Skeletal muscle satellite cell (primary cell): Measurements from ENCODE around the gene PGM2.
A peak's percentile ranks its signal among the peaks of the same experiment; 100 is the strongest.

Experiments
- H3K27me3 ChIP-seq: 2 replicates; pipeline ENCODE4 v1.7.0; 2013; ENCODE audit warnings: low read length; ENCODE audit not compliant: control insufficient read depth, insufficient read depth
- H3K36me3 ChIP-seq: 2 replicates; pipeline ENCODE4 v1.7.0; 2013; ENCODE audit warnings: mild to moderate bottlenecking, control low read depth, low read length; ENCODE audit not compliant: insufficient read depth
- H3K4me1 ChIP-seq: 2 replicates; pipeline ENCODE4 v1.7.0; 2013; ENCODE audit warnings: low read length; ENCODE audit not compliant: control insufficient read depth, insufficient read depth
- H3K4me2 ChIP-seq: 2 replicates; pipeline ENCODE4 v1.7.0; 2013; ENCODE audit warnings: mild to moderate bottlenecking, low read length
- H3K4me3 ChIP-seq: 2 replicates; pipeline ENCODE4 v1.7.0; 2013; ENCODE audit warnings: low read length
- H3K9ac ChIP-seq: 2 replicates; pipeline ENCODE4 v1.7.0; 2013; ENCODE audit warnings: mild to moderate bottlenecking, low read depth, low read length, moderate library complexity
- H3K9me3 ChIP-seq: replicated peaks from 2 replicates; pipeline ENCODE4 v1.7.0; 2013; ENCODE audit warnings: mild to moderate bottlenecking, control low read depth, low read length

Gene PGM2

GRCh38 chr4:37797374-37797773, 29.1 kb upstream of the PGM2 start:
- H3K4me3 ChIP-seq, result no peak overlapping the region

DNA sequence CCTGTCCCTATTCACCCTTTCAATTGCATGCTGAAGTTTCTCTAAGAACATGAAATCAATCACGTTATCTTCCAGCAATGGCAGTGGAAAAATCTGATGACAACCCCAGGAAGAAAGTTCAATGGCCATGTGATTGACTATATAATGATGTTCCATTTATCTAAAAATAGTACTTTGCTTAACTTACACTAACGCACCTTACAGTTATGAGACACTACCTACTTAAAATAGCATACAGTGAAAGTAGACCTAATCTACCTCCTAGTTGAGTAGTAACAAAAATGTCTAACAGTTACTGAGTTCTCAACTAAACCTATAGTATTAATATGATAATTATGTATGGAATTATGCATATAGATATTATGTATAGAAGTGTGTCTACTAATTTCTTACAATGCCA, 28.6 kb upstream of the PGM2 start:
- Histone ChIP-seq H3K4me3 (no peak overlapping the region), H3K4me2 (no peak overlapping the region), H3K4me1 (peaks cover 9% of the 10 kb centered on the region), H3K36me3 (no peaks in the 10 kb centered on the region), H3K27me3 (peaks cover 11% of the 10 kb centered on the region), H3K9ac (no peak overlapping the region), H3K9me3 (no peaks in the 10 kb centered on the region)

More at GRCh38 chr4:37797374-37797773, 29.1 kb upstream of the PGM2 start:
- Histone ChIP-seq H3K4me1 (peaks cover 9% of the 10 kb centered on the region), H3K9ac (no peak overlapping the region), H3K9me3 (no peaks in the 10 kb centered on the region), H3K4me2 (no peak overlapping the region), H3K36me3 (no peaks in the 10 kb centered on the region), H3K27me3 (peaks cover 11% of the 10 kb centered on the region)

- H3K4me3 ChIP-seq, result no peak overlapping the region
- H3K4me1 ChIP-seq, result peaks cover 9% of the 10 kb centered on the region
- no peak overlapping the region for H3K9ac ChIP-seq
- H3K9me3 ChIP-seq, result no peaks in the 10 kb centered on the region
- no peak overlapping the region for H3K4me2 ChIP-seq
- no peaks in the 10 kb centered on the region for H3K36me3 ChIP-seq
- peaks cover 11% of the 10 kb centered on the region for H3K27me3 ChIP-seq
Observed at GRCh38 chr4:37798616-37799015, 27.9 kb upstream of the PGM2 start.

DNA sequence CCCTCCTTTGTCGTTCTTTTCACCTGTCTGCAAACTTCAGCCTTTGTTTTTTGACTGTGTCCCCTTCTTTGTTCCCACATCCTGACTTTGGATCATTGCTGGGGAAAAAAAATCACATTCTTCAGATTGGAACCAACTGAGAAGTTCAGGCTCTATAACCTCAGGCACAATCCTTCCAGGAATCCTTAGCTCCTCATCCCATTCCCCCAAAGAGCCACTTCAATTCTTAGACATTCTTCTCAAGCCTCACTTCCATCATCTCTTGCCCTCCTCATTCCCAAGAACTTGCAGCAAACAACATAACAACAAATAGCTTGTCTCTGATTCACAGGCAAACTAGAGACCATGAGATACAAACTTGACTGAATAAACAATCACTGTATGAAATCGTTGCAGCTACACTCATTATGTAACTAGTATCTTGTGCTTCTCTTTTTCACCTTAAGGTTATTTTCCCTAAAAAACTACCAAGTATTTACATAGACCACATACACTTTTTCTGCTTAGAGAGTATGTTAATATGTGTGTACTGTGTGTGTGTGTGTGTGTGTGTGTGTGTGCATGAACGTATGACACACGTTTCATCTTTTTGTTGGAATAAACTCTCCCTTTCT, 26.4 kb upstream of the PGM2 start:
- Histone ChIP-seq H3K4me1 (peaks cover 7% of the 10 kb centered on the region), H3K4me3 (no peak overlapping the region), H3K36me3 (no peaks in the 10 kb centered on the region), H3K9ac (no peak overlapping the region), H3K27me3 (peaks cover 11% of the 10 kb centered on the region), H3K4me2 (no peak overlapping the region), H3K9me3 (no peaks in the 10 kb centered on the region)

- H3K9me3 ChIP-seq, result no peaks in the 10 kb centered on the region
- H3K4me3 ChIP-seq, result no peak overlapping the region
- H3K9ac ChIP-seq, result no peak overlapping the region
- no peaks in the 10 kb centered on the region for H3K4me1 ChIP-seq
- H3K4me2 ChIP-seq, result no peak overlapping the region
- H3K36me3 ChIP-seq, result no peaks in the 10 kb centered on the region
- peaks cover 11% of the 10 kb centered on the region for H3K27me3 ChIP-seq
Observed at GRCh38 chr4:37802068-37802666, 24.3 kb upstream of the PGM2 start.

- no peak overlapping the region for H3K9ac ChIP-seq
- no peaks in the 10 kb centered on the region for H3K4me1 ChIP-seq
- no peaks in the 10 kb centered on the region for H3K36me3 ChIP-seq
- H3K9me3 ChIP-seq, result no peaks in the 10 kb centered on the region
- H3K4me3 ChIP-seq, result no peak overlapping the region
- H3K4me2 ChIP-seq, result no peak overlapping the region
- peaks cover 10% of the 10 kb centered on the region for H3K27me3 ChIP-seq
Observed at GRCh38 chr4:37803348-37803973, 23.0 kb upstream of the PGM2 start.

DNA sequence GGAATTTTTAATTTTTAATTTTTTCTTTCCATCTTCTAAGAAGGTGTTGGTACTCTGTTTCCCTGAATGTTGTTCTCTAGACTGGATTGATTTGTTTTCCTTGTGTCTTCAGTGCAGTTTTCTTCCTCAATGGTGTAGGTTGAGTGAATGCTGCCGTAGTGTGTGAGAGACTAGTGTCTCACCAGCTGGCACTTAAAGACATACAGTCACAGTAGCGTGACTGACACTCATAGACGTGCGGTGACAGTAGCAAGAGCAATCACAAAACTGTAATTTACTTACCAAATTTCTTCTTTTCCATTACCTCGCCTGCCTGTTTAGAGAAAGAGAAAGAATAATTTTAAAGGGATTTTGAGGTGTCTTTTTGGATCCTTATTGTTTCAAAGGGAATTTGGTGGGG, 21.4 kb upstream of the PGM2 start:
- Histone ChIP-seq H3K27me3 (no peaks in the 10 kb centered on the region), H3K9me3 (no peaks in the 10 kb centered on the region), H3K4me1 (no peaks in the 10 kb centered on the region), H3K4me3 (no peak overlapping the region), H3K9ac (no peak overlapping the region), H3K36me3 (no peaks in the 10 kb centered on the region), H3K4me2 (no peak overlapping the region)

DNA sequence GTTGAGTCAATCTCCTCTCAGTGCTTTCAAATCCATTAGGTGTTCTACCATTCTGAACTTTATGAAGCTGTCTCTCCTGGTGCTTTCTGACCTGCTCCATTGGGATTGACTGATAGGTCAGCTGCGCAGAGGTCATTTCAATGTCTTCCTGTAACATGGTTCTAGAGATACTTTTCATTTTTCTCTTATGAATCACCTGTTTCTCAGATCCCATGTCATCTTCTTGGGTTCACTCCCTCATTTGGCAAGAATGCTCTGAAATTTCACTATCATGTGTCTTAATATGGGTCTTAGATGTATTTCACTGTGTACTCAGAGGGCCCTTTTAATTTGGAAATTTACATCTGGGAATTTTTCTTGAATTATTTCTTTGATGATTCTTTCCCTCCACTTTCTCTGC, 13.8 kb upstream of the PGM2 start:
- Histone ChIP-seq H3K4me1 (peaks cover 8% of the 10 kb centered on the region), H3K27me3 (no peaks in the 10 kb centered on the region), H3K36me3 (no peaks in the 10 kb centered on the region), H3K9ac (peak overlapping the region; percentile 41), H3K9me3 (no peaks in the 10 kb centered on the region), H3K4me3 (no peak overlapping the region), H3K4me2 (no peak overlapping the region)

GRCh38 chr4:37815591-37815990, 10.9 kb upstream of the PGM2 start:
- Histone ChIP-seq H3K9ac (no peak overlapping the region), H3K4me3 (no peak overlapping the region), H3K9me3 (no peaks in the 10 kb centered on the region), H3K4me1 (peaks cover 8% of the 10 kb centered on the region), H3K4me2 (no peak overlapping the region), H3K27me3 (no peaks in the 10 kb centered on the region), H3K36me3 (no peaks in the 10 kb centered on the region)

DNA sequence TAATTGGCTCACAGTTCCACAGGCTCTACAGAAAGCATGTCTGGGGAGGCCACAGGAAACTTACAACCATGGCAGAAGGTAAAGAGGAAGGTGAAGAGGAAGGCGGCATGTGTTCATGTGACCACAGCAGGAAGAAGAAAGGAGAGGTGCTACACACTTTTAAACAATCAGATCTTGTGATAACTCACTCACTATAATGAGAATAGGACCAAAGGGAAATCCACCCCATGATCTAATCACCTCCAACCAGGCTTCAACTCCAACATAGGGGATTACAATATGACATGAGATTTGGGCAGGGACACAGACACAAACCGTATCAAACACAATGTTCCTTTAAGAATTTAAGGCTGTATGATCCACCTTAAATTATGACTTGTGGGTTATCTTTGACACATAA, 10.5 kb upstream of the PGM2 start:
- Histone ChIP-seq H3K9ac (no peak overlapping the region), H3K4me3 (no peak overlapping the region), H3K4me1 (peaks cover 8% of the 10 kb centered on the region), H3K4me2 (no peak overlapping the region), H3K27me3 (no peaks in the 10 kb centered on the region), H3K36me3 (no peaks in the 10 kb centered on the region), H3K9me3 (no peaks in the 10 kb centered on the region)

- H3K36me3 ChIP-seq, result no peaks in the 10 kb centered on the region
- no peak overlapping the region for H3K9ac ChIP-seq
- H3K4me1 ChIP-seq, result peaks cover 8% of the 10 kb centered on the region
- H3K4me2 ChIP-seq, result no peak overlapping the region
- H3K27me3 ChIP-seq, result no peaks in the 10 kb centered on the region
- no peak overlapping the region for H3K4me3 ChIP-seq
- no peaks in the 10 kb centered on the region for H3K9me3 ChIP-seq
Observed at GRCh38 chr4:37816719-37817118, 9.8 kb upstream of the PGM2 start.

GRCh38 chr4:37818752-37819151, 7.7 kb upstream of the PGM2 start:
- H3K9ac ChIP-seq, result no peak overlapping the region
- H3K27me3 ChIP-seq, result no peaks in the 10 kb centered on the region
- no peaks in the 10 kb centered on the region for H3K36me3 ChIP-seq
- no peak overlapping the region for H3K4me2 ChIP-seq
- no peak overlapping the region for H3K4me3 ChIP-seq
- H3K4me1 ChIP-seq, result no peaks in the 10 kb centered on the region
- no peaks in the 10 kb centered on the region for H3K9me3 ChIP-seq
